WTC11 (cell line): Measurements from ENCODE around the gene ANKRD28. TPM values are rescaled to one million over a fixed set of nuclear protein-coding genes. Genes with fewer than 3 reads are reported as not detected.

ENCODE experiments used
- ATAC-seq: fragments of 200-7000 bp; cut with Tn5 transposase; 2 replicates; pipeline ENCODE4 v1.10.0; 2021; ENCODE audit warnings: mild to moderate bottlenecking, moderate library complexity
- CTCF ChIA-PET: fragments of 300-600 bp; sonication (Branson Sonifier 250); formaldehyde crosslinking; loops from one replicate; lab custom pipeline; 2021; ENCODE audit warnings: antibody characterized with exemption; lab: Charles Lee
- POLR2A ChIA-PET: fragments of 350-600 bp; sonication (Branson Sonifier 250); formaldehyde crosslinking; loops from one replicate; lab custom pipeline; 2021; ENCODE audit warnings: antibody characterized with exemption; lab: Charles Lee
- DNase-seq: peaks from one replicate; pipeline ENCODE4 v3.0.0; 2021; ENCODE audit warnings: low spot score
- H3K27ac Mint-ChIP-seq: 2 replicates; pipeline ENCODE4 v1.8.0; 2021; ENCODE audit warnings: mixed read lengths
- H3K27me3 Mint-ChIP-seq: 2 replicates; pipeline ENCODE4 v1.8.0; 2021; ENCODE audit warnings: low read depth, mild to moderate bottlenecking, moderate library complexity, mixed read lengths
- H3K36me3 Mint-ChIP-seq: 2 replicates; pipeline ENCODE4 v1.8.0; 2021; ENCODE audit warnings: mixed read lengths
- H3K4me1 Mint-ChIP-seq: 2 replicates; pipeline ENCODE4 v1.8.0; 2022; ENCODE audit warnings: mixed read lengths
- H3K4me3 Mint-ChIP-seq: 2 replicates; pipeline ENCODE4 v1.8.0; 2021; ENCODE audit warnings: mild to moderate bottlenecking, moderate library complexity, mixed read lengths
- H3K9me3 Mint-ChIP-seq: 2 replicates; pipeline ENCODE4 v1.8.0; 2021; ENCODE audit warnings: mixed read lengths
- ATF1 ChIP-seq: sonication (generic); formaldehyde crosslinking; IDR thresholded peaks from 2 replicates; pipeline ENCODE4 v1.8.1; 2023; ENCODE audit warnings: mild to moderate bottlenecking, moderate library complexity, missing genetic modification reagents
- CREM ChIP-seq: sonication (generic); formaldehyde crosslinking; IDR thresholded peaks from 2 replicates; pipeline ENCODE4 v1.8.1; 2022; ENCODE audit warnings: mild to moderate bottlenecking, missing genetic modification reagents, moderate library complexity
- ELF4 ChIP-seq: sonication (generic); formaldehyde crosslinking; IDR thresholded peaks from 2 replicates; pipeline ENCODE4 v1.8.1; 2022; ENCODE audit warnings: low read depth, mild to moderate bottlenecking, moderate library complexity, missing genetic modification reagents
- FOXK1 ChIP-seq: sonication (generic); formaldehyde crosslinking; IDR thresholded peaks from 2 replicates; pipeline ENCODE4 v1.8.0; 2022; ENCODE audit warnings: mild to moderate bottlenecking, moderate library complexity, missing genetic modification reagents
- GABPB1 ChIP-seq: sonication (generic); formaldehyde crosslinking; IDR thresholded peaks from 2 replicates; pipeline ENCODE4 v1.8.1; 2023; ENCODE audit warnings: mild to moderate bottlenecking, missing genetic modification reagents
- NFYB ChIP-seq: sonication (generic); formaldehyde crosslinking; conservative IDR thresholded peaks from 2 replicates; pipeline ENCODE4 v1.8.0; 2022; ENCODE audit warnings: low read depth, missing genetic modification reagents
- NR2C2 ChIP-seq: sonication (generic); formaldehyde crosslinking; IDR thresholded peaks from 2 replicates; pipeline ENCODE4 v1.8.0; 2022; ENCODE audit warnings: mild to moderate bottlenecking, missing genetic modification reagents
- OVOL2 ChIP-seq: fragments of 250-450 bp; sonication (Bioruptor Pico); IDR thresholded peaks from 2 replicates; pipeline ENCODE4 v1.9.0; 2021; ENCODE audit warnings: mild to moderate bottlenecking, borderline replicate concordance
- SOX15 ChIP-seq: fragments of 250-450 bp; sonication (Bioruptor Pico); IDR thresholded peaks from 2 replicates; pipeline ENCODE4 v1.9.0; 2021; ENCODE audit warnings: mild to moderate bottlenecking
- TCF7 ChIP-seq: sonication (generic); formaldehyde crosslinking; IDR thresholded peaks from 2 replicates; pipeline ENCODE4 v1.8.0; 2022; ENCODE audit warnings: mild to moderate bottlenecking, low read depth, missing genetic modification reagents, moderate library complexity
- TEAD1 ChIP-seq: sonication (generic); formaldehyde crosslinking; IDR thresholded peaks from 2 replicates; pipeline ENCODE4 v1.8.0; 2022; ENCODE audit warnings: mild to moderate bottlenecking, missing genetic modification reagents
- ZBTB21 ChIP-seq: sonication (generic); formaldehyde crosslinking; IDR thresholded peaks from 2 replicates; pipeline ENCODE4 v1.8.1; 2023; ENCODE audit warnings: mild to moderate bottlenecking, missing genetic modification reagents, borderline replicate concordance
- ZNF232 ChIP-seq: sonication (generic); formaldehyde crosslinking; IDR thresholded peaks from 2 replicates; pipeline ENCODE4 v1.8.0; 2022; ENCODE audit warnings: mild to moderate bottlenecking, missing genetic modification reagents
- ZNF671 ChIP-seq: fragments of 250-450 bp; sonication (Bioruptor Pico); IDR thresholded peaks from 2 replicates; pipeline ENCODE4 v1.8.0; 2021; ENCODE audit warnings: mild to moderate bottlenecking
- total RNA-seq: library from RNA; stranded (reverse); gene quantifications from 3 replicates; pipeline ENCODE4 v1.2.3, GENCODE V29; 2021
- TF ChIP-seq, protein P1 (sequence below): sonication (generic); formaldehyde crosslinking; IDR thresholded peaks from 2 replicates; pipeline ENCODE4 v1.8.0; 2023; ENCODE audit warnings: missing genetic modification reagents, mild to moderate bottlenecking, borderline replicate concordance
- TF ChIP-seq, protein P2 (sequence below): fragments of 250-450 bp; sonication (Bioruptor Pico); IDR thresholded peaks from 2 replicates; pipeline ENCODE4 v2.1.2; 2022; ENCODE audit warnings: mild to moderate bottlenecking, moderate library complexity
- TF ChIP-seq, protein P3 (sequence below): sonication (generic); formaldehyde crosslinking; IDR thresholded peaks from 2 replicates; pipeline ENCODE4 v1.8.0; 2022; ENCODE audit warnings: mild to moderate bottlenecking, missing genetic modification reagents
- TF ChIP-seq, protein P4 (sequence below): sonication (generic); formaldehyde crosslinking; IDR thresholded peaks from 2 replicates; pipeline ENCODE4 v1.8.1; 2022; ENCODE audit warnings: low read depth, missing genetic modification reagents, borderline replicate concordance
- TF ChIP-seq, protein P5 (sequence below): sonication (generic); formaldehyde crosslinking; IDR thresholded peaks from 2 replicates; pipeline ENCODE4 v1.8.1; 2023; ENCODE audit warnings: mild to moderate bottlenecking, missing genetic modification reagents
- TF ChIP-seq, protein P6 (sequence below): fragments of 250-450 bp; sonication (Bioruptor Pico); conservative IDR thresholded peaks from 2 replicates; pipeline ENCODE4 v1.9.0; 2021; ENCODE audit warnings: mild to moderate bottlenecking

Gene ANKRD28
- total RNA-seq, 1 experiment from 2014 or later, result 51.6 TPM

DNA sequence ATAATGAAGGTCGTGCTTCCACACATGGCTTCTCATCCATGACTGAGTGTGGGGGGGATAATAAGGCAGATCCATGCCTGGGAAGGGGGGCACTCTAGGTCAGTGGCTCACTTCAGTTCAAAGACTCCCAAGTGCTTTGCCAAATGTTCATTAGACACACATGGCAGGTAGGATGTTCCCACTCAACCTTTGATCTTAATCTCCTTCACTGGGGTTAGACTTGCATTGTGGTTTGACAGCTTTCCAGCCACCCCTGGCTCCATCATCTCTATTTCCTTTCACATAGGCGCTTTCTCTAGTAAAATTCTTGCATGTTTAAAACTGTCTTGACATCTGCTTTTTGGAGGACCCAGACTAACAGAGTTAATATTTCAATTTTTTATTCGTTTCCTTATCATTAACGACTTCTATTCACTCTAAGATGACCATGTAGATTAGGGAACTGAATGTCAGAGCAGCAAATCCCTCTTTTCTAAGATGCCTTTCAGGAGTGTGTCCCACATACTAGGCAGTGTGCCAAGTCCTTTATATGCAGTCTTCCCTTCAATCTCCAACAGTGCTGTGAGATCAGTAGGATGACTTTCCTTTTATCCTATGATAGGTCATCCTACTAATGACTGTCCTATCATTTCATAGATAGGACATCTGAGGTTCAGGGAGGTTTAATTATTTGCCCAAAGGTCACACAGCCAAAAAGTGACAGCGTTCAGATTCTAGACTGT is 138.4 kb downstream of the ANKRD28 start (continued):
- TF ChIP-seq, protein P1, sequence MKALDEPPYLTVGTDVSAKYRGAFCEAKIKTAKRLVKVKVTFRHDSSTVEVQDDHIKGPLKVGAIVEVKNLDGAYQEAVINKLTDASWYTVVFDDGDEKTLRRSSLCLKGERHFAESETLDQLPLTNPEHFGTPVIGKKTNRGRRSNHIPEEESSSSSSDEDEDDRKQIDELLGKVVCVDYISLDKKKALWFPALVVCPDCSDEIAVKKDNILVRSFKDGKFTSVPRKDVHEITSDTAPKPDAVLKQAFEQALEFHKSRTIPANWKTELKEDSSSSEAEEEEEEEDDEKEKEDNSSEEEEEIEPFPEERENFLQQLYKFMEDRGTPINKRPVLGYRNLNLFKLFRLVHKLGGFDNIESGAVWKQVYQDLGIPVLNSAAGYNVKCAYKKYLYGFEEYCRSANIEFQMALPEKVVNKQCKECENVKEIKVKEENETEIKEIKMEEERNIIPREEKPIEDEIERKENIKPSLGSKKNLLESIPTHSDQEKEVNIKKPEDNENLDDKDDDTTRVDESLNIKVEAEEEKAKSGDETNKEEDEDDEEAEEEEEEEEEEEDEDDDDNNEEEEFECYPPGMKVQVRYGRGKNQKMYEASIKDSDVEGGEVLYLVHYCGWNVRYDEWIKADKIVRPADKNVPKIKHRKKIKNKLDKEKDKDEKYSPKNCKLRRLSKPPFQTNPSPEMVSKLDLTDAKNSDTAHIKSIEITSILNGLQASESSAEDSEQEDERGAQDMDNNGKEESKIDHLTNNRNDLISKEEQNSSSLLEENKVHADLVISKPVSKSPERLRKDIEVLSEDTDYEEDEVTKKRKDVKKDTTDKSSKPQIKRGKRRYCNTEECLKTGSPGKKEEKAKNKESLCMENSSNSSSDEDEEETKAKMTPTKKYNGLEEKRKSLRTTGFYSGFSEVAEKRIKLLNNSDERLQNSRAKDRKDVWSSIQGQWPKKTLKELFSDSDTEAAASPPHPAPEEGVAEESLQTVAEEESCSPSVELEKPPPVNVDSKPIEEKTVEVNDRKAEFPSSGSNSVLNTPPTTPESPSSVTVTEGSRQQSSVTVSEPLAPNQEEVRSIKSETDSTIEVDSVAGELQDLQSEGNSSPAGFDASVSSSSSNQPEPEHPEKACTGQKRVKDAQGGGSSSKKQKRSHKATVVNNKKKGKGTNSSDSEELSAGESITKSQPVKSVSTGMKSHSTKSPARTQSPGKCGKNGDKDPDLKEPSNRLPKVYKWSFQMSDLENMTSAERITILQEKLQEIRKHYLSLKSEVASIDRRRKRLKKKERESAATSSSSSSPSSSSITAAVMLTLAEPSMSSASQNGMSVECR (CRISPR knock-in tag), result no peak
- TF ChIP-seq, all 79 proteins: peak for 0

DNA sequence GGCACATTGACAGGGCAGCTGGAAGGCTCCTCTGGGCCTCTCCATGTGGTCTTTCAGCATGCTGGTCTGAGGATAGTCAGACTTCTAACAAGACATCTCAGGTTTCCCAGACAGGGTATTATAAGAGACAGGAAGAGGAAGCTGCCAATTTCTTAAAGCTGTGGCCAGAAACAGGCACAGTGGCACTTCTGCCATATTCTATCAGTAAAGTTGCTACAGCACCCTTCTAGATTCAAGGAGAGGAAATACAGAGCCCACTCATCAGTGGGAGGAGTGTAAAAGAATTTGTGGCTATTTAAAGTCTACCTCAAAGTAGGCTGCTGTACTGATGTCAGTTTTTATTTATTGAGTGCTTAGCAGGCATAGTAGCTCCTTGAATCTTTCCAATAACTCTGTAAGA is 140.8 kb downstream of the ANKRD28 start:
- DNase-seq, result no peak
- CTCF ChIA-PET, result no interaction called here

DNA sequence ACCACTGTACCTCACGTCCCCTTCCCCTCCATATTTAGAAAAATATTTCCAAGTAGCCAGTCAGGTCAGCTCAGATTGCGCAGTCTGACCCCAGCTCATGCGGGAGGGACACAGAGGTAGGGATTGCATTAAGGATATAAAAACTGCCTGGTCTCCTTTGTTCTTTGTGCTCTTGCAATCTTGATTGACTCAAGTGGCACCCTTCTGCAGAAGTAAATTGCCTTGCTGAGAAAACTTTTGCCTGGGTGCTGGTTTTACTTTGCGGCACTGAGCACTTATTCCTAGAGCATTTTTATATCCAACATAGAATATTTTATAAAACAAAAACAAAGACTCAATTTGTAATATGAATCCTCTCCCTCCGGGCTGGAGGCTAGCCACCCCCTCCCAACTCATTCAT is 141.4 kb downstream of the ANKRD28 start:
- TF ChIP-seq ZNF232 (CRISPR knock-in tag), result no peak
- TF ChIP-seq, protein P2, sequence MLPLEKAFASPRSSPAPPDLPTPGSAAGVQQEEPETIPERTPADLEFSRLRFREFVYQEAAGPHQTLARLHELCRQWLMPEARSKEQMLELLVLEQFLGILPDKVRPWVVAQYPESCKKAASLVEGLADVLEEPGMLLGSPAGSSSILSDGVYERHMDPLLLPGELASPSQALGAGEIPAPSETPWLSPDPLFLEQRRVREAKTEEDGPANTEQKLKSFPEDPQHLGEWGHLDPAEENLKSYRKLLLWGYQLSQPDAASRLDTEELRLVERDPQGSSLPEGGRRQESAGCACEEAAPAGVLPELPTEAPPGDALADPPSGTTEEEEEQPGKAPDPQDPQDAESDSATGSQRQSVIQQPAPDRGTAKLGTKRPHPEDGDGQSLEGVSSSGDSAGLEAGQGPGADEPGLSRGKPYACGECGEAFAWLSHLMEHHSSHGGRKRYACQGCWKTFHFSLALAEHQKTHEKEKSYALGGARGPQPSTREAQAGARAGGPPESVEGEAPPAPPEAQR, result no peak
- TF ChIP-seq, protein P3, sequence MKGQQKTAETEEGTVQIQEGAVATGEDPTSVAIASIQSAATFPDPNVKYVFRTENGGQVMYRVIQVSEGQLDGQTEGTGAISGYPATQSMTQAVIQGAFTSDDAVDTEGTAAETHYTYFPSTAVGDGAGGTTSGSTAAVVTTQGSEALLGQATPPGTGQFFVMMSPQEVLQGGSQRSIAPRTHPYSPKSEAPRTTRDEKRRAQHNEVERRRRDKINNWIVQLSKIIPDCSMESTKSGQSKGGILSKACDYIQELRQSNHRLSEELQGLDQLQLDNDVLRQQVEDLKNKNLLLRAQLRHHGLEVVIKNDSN, result no peak
- TF ChIP-seq, protein P4, sequence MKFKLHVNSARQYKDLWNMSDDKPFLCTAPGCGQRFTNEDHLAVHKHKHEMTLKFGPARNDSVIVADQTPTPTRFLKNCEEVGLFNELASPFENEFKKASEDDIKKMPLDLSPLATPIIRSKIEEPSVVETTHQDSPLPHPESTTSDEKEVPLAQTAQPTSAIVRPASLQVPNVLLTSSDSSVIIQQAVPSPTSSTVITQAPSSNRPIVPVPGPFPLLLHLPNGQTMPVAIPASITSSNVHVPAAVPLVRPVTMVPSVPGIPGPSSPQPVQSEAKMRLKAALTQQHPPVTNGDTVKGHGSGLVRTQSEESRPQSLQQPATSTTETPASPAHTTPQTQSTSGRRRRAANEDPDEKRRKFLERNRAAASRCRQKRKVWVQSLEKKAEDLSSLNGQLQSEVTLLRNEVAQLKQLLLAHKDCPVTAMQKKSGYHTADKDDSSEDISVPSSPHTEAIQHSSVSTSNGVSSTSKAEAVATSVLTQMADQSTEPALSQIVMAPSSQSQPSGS (CRISPR knock-in tag), result no peak
- TF ChIP-seq ZBTB21 (CRISPR knock-in tag), result no peak
- TF ChIP-seq CREM, result no peak
- no peak for TF ChIP-seq SOX15
- no peak for TF ChIP-seq ZNF671 (CRISPR knock-in tag)
- TF ChIP-seq FOXK1 (CRISPR knock-in tag), result no peak
- no peak for ATAC-seq
- Mint-ChIP-seq H3K27ac (no peak overlapping the region), H3K9me3 (peaks cover 31% of the 10 kb centered on the region), H3K4me1 (peaks cover 13% of the 10 kb centered on the region), H3K27me3 (no peaks in the 10 kb centered on the region; the same call in 1 of the 2 replicates), H3K36me3 (peaks cover 24% of the 10 kb centered on the region), H3K4me3 (no peak overlapping the region)
- ChIA-PET POLR2A (no interaction called here), CTCF (no interaction called here)
- no peak for DNase-seq

More for the DNA sequence above, 140.8 kb downstream of the ANKRD28 start:
- Mint-ChIP-seq H3K36me3 (peaks cover 24% of the 10 kb centered on the region), H3K4me1 (peaks cover 10% of the 10 kb centered on the region), H3K9me3 (peaks cover 31% of the 10 kb centered on the region)
- no peak for ATAC-seq
- TF ChIP-seq, protein P4 (CRISPR knock-in tag), result no peak
- no peak for TF ChIP-seq TEAD1
- TF ChIP-seq, protein P5, sequence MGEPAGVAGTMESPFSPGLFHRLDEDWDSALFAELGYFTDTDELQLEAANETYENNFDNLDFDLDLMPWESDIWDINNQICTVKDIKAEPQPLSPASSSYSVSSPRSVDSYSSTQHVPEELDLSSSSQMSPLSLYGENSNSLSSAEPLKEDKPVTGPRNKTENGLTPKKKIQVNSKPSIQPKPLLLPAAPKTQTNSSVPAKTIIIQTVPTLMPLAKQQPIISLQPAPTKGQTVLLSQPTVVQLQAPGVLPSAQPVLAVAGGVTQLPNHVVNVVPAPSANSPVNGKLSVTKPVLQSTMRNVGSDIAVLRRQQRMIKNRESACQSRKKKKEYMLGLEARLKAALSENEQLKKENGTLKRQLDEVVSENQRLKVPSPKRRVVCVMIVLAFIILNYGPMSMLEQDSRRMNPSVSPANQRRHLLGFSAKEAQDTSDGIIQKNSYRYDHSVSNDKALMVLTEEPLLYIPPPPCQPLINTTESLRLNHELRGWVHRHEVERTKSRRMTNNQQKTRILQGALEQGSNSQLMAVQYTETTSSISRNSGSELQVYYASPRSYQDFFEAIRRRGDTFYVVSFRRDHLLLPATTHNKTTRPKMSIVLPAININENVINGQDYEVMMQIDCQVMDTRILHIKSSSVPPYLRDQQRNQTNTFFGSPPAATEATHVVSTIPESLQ (CRISPR knock-in tag), result no peak
- TF ChIP-seq TCF7 (CRISPR knock-in tag), result no peak
- TF ChIP-seq, protein P6, sequence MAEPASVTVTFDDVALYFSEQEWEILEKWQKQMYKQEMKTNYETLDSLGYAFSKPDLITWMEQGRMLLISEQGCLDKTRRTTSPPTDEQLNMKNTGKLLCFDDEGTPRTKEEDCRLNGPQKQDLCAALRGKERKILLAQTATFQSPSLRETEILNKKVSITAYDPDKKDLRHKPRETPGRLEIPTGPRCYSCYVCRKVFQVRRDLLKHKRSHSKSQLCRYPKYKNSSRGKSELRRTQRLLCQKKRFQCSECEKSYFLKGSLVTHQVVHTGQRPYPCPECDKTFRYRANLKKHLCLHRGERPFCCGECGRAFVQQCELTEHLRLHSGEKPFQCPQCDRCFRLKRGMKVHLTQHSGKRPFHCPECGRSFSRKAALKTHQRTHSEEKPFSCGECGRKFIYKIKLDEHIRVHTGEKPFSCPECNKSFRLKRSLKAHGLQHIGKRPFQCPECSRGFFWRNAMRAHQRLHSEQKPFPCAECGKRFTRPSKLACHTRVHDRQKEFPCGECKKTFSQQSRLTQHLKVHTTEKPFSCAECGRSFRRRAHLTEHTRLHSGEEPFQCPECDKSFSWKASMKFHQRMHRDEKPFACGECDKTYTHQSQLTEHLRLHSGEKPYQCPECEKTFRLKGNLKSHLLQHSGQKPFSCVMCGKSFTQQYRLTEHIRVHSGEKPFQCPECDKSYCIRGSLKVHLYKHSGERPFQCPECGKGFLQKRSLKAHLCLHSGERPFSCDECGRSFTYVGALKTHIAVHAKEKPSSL (CRISPR knock-in tag), result no peak
- no peak for TF ChIP-seq NFYB
- TF ChIP-seq OVOL2 (CRISPR knock-in tag), result no peak
- no peak for TF ChIP-seq ATF1 (CRISPR knock-in tag)
- TF ChIP-seq NR2C2 (CRISPR knock-in tag), result no peak
- no peak for TF ChIP-seq GABPB1
- TF ChIP-seq ELF4 (CRISPR knock-in tag), result no peak
- TF ChIP-seq, all 79 proteins: peak for 0
- Mint-ChIP-seq H3K27ac (no peak overlapping the region), H3K27me3 (no peaks in the 10 kb centered on the region; the same call in 1 of the 2 replicates), H3K4me3 (no peak overlapping the region)
- POLR2A ChIA-PET, result no interaction called here
